ENCODE measurements around the gene SUN1. TPM values are rescaled to one million over a fixed set of nuclear protein-coding genes. Genes with fewer than 3 reads are reported as not detected.

SUN1 gene
- total and polyA plus RNA-seq, 5 experiments from 2014 or later: 26.1 to 198 (median 37.5) TPM

GRCh38 chr7:910931-911431, 78.7 kb downstream of the SUN1 start:
- POLR2A ChIA-PET: interaction anchor here (0.9 to 2.5 kb wide), 6 partner anchors 10 to 66 kb away, joined by 3 to 13 read pairs (median 6); no protein-coding TSS in a partner anchor
- H3K4me3 Mint-ChIP-seq: no peak overlapping the region

GRCh38 chr7:911791-912480, 79.7 kb downstream of the SUN1 start:
- Mint-ChIP-seq H3K27me3 (no peaks in the 10 kb centered on the region), H3K27ac (peak overlapping the region in 1 of 10 donors; percentile 33), H3K36me3 (no peaks in the 10 kb centered on the region), H3K4me3 (no peak overlapping the region), H3K4me1 (peaks cover 7 to 19% (median 13%) of the 10 kb centered on the region in 4 donors), H3K9me3 (no peaks in the 10 kb centered on the region)
- POLR2A ChIA-PET: interaction anchor here (0.9 to 2.3 kb wide), 2 partner anchors 11 to 65 kb away, joined by 3 to 8 read pairs; no protein-coding TSS in a partner anchor
- no peak for ATAC-seq
- no peak for DNase-seq

More at GRCh38 chr7:910931-911431, 78.7 kb downstream of the SUN1 start:
- no peak for ATAC-seq
- no peaks in the 10 kb centered on the region for H3K36me3 Mint-ChIP-seq
- H3K9me3 Mint-ChIP-seq: no peaks in the 10 kb centered on the region
- no peaks in the 10 kb centered on the region for H3K27me3 Mint-ChIP-seq
- no peak overlapping the region for H3K27ac Mint-ChIP-seq
- H3K4me1 Mint-ChIP-seq: peaks cover 2 to 15% (median 11%) of the 10 kb centered on the region in 4 donors
- DNase-seq: no peak

GRCh38 chr7:913736-914520, 81.7 kb downstream of the SUN1 start:
- peaks cover 8 to 19% (median 14%) of the 10 kb centered on the region in 4 donors for H3K4me1 Mint-ChIP-seq
- POLR2A ChIA-PET: interaction anchor here (2.3 kb wide), 1 partner anchor 9 kb away, joined by 8 read pairs; no protein-coding TSS in a partner anchor
- peak overlapping the region in 1 of 10 donors; percentile 19 for H3K27ac Mint-ChIP-seq
- no peak for DNase-seq
- no peak for ATAC-seq
- no peaks in the 10 kb centered on the region for H3K27me3 Mint-ChIP-seq
- H3K4me3 Mint-ChIP-seq: peak overlapping the region in 1 of 10 donors; percentile 24
- no peaks in the 10 kb centered on the region for H3K36me3 Mint-ChIP-seq
- no peaks in the 10 kb centered on the region for H3K9me3 Mint-ChIP-seq

GRCh38 chr7:914521-915194, 82.4 kb downstream of the SUN1 start:
- Mint-ChIP-seq H3K9me3 (no peaks in the 10 kb centered on the region), H3K27me3 (no peaks in the 10 kb centered on the region), H3K36me3 (no peaks in the 10 kb centered on the region), H3K27ac (no peak overlapping the region), H3K4me3 (no peak overlapping the region), H3K4me1 (peaks cover 12 to 20% (median 17%) of the 10 kb centered on the region in 4 donors)
- DNase-seq (no peak), ATAC-seq (no peak)
- POLR2A ChIA-PET: no interaction called here

- H3K36me3 Mint-ChIP-seq: no peaks in the 10 kb centered on the region
- H3K4me3 Mint-ChIP-seq: no peak overlapping the region
- H3K4me1 Mint-ChIP-seq: peaks cover 10 to 11% (median 11%) of the 10 kb centered on the region in 4 donors
- H3K9me3 Mint-ChIP-seq: no peaks in the 10 kb centered on the region
- no peak for ATAC-seq
- H3K27ac Mint-ChIP-seq: peak overlapping the region in 3 of 10 donors; percentile 37 to 52 (median 52)
- POLR2A ChIA-PET: no interaction called here
- no peaks in the 10 kb centered on the region for H3K27me3 Mint-ChIP-seq
- no peak for DNase-seq
Observed at GRCh38 chr7:915291-916218, 83.3 kb downstream of the SUN1 start.

- peak overlapping the region in 5 of 10 donors; percentile 2 to 79 (median 65) for H3K27ac Mint-ChIP-seq
- H3K36me3 Mint-ChIP-seq: no peaks in the 10 kb centered on the region
- H3K4me3 Mint-ChIP-seq: no peak overlapping the region
- H3K9me3 Mint-ChIP-seq: no peaks in the 10 kb centered on the region
- H3K27me3 Mint-ChIP-seq: no peaks in the 10 kb centered on the region
- POLR2A ChIA-PET: no interaction called here
- ATAC-seq: no peak
- peak in 1 of 10 donors; percentile 31 for DNase-seq
- H3K4me1 Mint-ChIP-seq: peaks cover 10 to 19% (median 18%) of the 10 kb centered on the region in 4 donors
Observed at GRCh38 chr7:916291-916941, 84.1 kb downstream of the SUN1 start.

- H3K27me3 Mint-ChIP-seq: no peaks in the 10 kb centered on the region
- H3K4me3 Mint-ChIP-seq: no peak overlapping the region
- no peaks in the 10 kb centered on the region for H3K36me3 Mint-ChIP-seq
- no peaks in the 10 kb centered on the region for H3K9me3 Mint-ChIP-seq
- POLR2A ChIA-PET: no interaction called here
- peaks cover 12 to 23% (median 21%) of the 10 kb centered on the region in 4 donors for H3K4me1 Mint-ChIP-seq
- ATAC-seq (no peak), DNase-seq (peak in 2 of 10 donors; percentile 3 to 27)
- H3K27ac Mint-ChIP-seq: peak overlapping the region in 3 of 10 donors; percentile 3 to 72 (median 48)
Observed at GRCh38 chr7:917255-918117, 85.2 kb downstream of the SUN1 start.

GRCh38 chr7:918118-918425, 85.8 kb downstream of the SUN1 start:
- no peaks in the 10 kb centered on the region for H3K36me3 Mint-ChIP-seq
- no peak overlapping the region for H3K4me3 Mint-ChIP-seq
- H3K9me3 Mint-ChIP-seq: no peaks in the 10 kb centered on the region
- H3K27me3 Mint-ChIP-seq: no peaks in the 10 kb centered on the region
- DNase-seq: peak in 1 of 10 donors; percentile 26
- no peak for ATAC-seq
- peaks cover 12 to 29% (median 24%) of the 10 kb centered on the region in 4 donors for H3K4me1 Mint-ChIP-seq
- H3K27ac Mint-ChIP-seq: peak overlapping the region in 3 of 10 donors; percentile 3 to 76 (median 48)
- POLR2A ChIA-PET: interaction anchor here (1.2 kb wide), 1 partner anchor 9 kb away, joined by 5 read pairs; no protein-coding TSS in a partner anchor

- DNase-seq: peak in 2 of 10 donors; percentile 11 to 60
- Mint-ChIP-seq H3K27me3 (no peaks in the 10 kb centered on the region), H3K4me3 (peak overlapping the region in 1 of 10 donors; percentile 41), H3K27ac (peak overlapping the region in 3 of 10 donors; percentile 25 to 50 (median 28)), H3K4me1 (peaks cover 16 to 34% (median 28%) of the 10 kb centered on the region in 4 donors), H3K36me3 (no peaks in the 10 kb centered on the region), H3K9me3 (no peaks in the 10 kb centered on the region)
- POLR2A ChIA-PET: interaction anchor here (1.2 kb wide), 1 partner anchor 9 kb away, joined by 5 read pairs; no protein-coding TSS in a partner anchor
- ATAC-seq: no peak
Observed at GRCh38 chr7:918441-919113, 86.3 kb downstream of the SUN1 start.

- Mint-ChIP-seq H3K27me3 (no peaks in the 10 kb centered on the region), H3K4me1 (peaks cover 16 to 35% (median 28%) of the 10 kb centered on the region in 4 donors), H3K27ac (peak overlapping the region in 2 of 10 donors; percentile 3 to 93), H3K36me3 (no peaks in the 10 kb centered on the region), H3K9me3 (no peaks in the 10 kb centered on the region), H3K4me3 (no peak overlapping the region)
- ATAC-seq: no peak
- POLR2A ChIA-PET: interaction anchor here (1.2 kb wide), 1 partner anchor 10 kb away, joined by 5 read pairs; no protein-coding TSS in a partner anchor
- DNase-seq: peak in 3 of 10 donors; percentile 1 to 21 (median 13)
Observed at GRCh38 chr7:919114-919442, 86.8 kb downstream of the SUN1 start.
